ENCODE data around the gene ANKRD44.

DNA sequence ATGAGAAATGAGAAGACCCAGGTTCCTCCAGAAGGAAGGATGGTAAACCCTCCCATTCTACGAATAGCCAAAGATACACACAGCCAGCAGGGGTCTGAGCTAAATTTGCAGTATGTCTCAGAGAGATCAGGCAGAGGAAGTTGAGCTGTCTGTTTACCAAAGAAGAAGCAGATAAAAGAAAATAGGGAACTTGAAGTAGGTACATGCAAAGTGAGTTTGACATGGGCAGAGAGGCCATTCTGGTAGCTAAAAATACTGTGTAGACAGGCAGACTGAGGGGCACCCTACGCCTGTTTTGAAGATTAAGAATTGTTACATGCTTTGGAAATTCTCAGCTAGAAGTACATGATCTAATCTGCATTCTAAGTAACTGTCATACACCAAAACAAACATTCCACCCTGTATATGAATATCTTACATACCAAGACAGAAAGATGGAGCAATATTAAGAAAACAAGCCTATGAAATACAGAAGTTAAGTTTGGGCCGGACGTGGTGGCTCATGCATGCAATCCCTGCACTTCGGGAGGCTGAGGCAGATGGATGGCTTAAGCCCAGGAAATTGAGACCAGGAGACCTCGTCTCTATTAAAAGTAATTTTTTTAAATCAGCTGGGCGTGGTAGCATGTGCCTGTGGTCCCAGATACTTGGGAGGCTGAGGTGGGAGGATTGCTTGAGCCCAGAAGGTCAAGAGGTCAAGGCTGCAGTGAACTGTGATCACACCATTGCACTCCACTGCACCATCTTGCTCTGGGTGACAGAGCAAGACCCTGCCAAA is 157.9 kb downstream of the ANKRD44 start:
- TF ChIP-seq, protein P1, sequence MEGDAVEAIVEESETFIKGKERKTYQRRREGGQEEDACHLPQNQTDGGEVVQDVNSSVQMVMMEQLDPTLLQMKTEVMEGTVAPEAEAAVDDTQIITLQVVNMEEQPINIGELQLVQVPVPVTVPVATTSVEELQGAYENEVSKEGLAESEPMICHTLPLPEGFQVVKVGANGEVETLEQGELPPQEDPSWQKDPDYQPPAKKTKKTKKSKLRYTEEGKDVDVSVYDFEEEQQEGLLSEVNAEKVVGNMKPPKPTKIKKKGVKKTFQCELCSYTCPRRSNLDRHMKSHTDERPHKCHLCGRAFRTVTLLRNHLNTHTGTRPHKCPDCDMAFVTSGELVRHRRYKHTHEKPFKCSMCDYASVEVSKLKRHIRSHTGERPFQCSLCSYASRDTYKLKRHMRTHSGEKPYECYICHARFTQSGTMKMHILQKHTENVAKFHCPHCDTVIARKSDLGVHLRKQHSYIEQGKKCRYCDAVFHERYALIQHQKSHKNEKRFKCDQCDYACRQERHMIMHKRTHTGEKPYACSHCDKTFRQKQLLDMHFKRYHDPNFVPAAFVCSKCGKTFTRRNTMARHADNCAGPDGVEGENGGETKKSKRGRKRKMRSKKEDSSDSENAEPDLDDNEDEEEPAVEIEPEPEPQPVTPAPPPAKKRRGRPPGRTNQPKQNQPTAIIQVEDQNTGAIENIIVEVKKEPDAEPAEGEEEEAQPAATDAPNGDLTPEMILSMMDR (IDR thresholded peaks at IDR 0.05), result no peak
- no peak for TF ChIP-seq ZFX (IDR thresholded peaks at IDR 0.05; ENCODE audit: borderline replicate concordance)

Data from 22Rv1 (cell line).